ENCODE data around the gene ASTN1.

GRCh38 chr1:177145106-177146070, 19.1 kb downstream of the ASTN1 start:
- TF ChIP-seq, protein P1, sequence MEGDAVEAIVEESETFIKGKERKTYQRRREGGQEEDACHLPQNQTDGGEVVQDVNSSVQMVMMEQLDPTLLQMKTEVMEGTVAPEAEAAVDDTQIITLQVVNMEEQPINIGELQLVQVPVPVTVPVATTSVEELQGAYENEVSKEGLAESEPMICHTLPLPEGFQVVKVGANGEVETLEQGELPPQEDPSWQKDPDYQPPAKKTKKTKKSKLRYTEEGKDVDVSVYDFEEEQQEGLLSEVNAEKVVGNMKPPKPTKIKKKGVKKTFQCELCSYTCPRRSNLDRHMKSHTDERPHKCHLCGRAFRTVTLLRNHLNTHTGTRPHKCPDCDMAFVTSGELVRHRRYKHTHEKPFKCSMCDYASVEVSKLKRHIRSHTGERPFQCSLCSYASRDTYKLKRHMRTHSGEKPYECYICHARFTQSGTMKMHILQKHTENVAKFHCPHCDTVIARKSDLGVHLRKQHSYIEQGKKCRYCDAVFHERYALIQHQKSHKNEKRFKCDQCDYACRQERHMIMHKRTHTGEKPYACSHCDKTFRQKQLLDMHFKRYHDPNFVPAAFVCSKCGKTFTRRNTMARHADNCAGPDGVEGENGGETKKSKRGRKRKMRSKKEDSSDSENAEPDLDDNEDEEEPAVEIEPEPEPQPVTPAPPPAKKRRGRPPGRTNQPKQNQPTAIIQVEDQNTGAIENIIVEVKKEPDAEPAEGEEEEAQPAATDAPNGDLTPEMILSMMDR (conservative IDR thresholded peaks at IDR 0.05; ENCODE audit: low read depth, low read length): no peak
- TF ChIP-seq EZH2 (IDR thresholded peaks at IDR 0.05; ENCODE audit: low read length, unreplicated experiment) (no peak), EZH2phosphoT487 (IDR thresholded peaks at IDR 0.05; ENCODE audit: borderline replicate concordance, low read length) (no peak)
